Tibial artery (tissue), 4 donors: ENCODE results near the gene ANKS3.
"Not testable (repeated sequence)": the region's sequence is repeated elsewhere in the genome, so short reads cannot be mapped to it uniquely, and the experiment has no call there.

ENCODE experiments used
- DNase-seq, 2 donors: peaks; one replicate each; pipeline ENCODE4 v3.0.0-alpha.2; 2019
- H3K27ac ChIP-seq, 2 donors: fragments of 200-600 bp; sonication (generic) in 1 of 2; 1 replicate in 1 of 2; 2 replicates in 1 of 2; pipeline ENCODE4 v1.5.1; 2018 to 2019; ENCODE audit warnings: mild to moderate bottlenecking in 1 of 2
- H3K27me3 ChIP-seq, 2 donors: fragments of 200-600 bp; sonication (generic) in 1 of 2; one replicate each; pipeline versions ENCODE4 v1.5.1 to v1.6.0; 2016 to 2019
- H3K36me3 ChIP-seq, 3 donors: fragments of 200-600 bp; sonication (generic) in 2 of 3; one replicate each; pipeline ENCODE4 v1.5.1; 2016 to 2019; ENCODE audit warnings: mild to moderate bottlenecking in 2 of 3
- H3K4me1 ChIP-seq, 4 donors: fragments of 200-600 bp; sonication (generic) in 2 of 4; 1 replicate in 3 of 4; 2 replicates in 1 of 4; pipeline ENCODE4 v1.5.1; 2016 to 2019
- H3K4me3 ChIP-seq, 2 donors: fragments of 200-600 bp; sonication (generic) in 1 of 2; 1 replicate in 1 of 2; 2 replicates in 1 of 2; pipeline ENCODE4 v1.5.1; 2018 to 2019; ENCODE audit warnings: mild to moderate bottlenecking in 2 of 2
- H3K9me3 ChIP-seq, 3 donors: fragments of 200-600 bp; sonication (generic) in 1 of 3; one replicate each; pipeline ENCODE4 v1.5.1; 2016 to 2019
- CTCF ChIP-seq, 2 experiments: fragments of 200-600 bp in 1 of 2; fragments of 450-650 bp in 1 of 2; IDR thresholded peaks; one replicate each; pipeline ENCODE4 v1.5.1; 2017 to 2019; ENCODE audit warnings: antibody characterized with exemption in 2 of 2, mild to moderate bottlenecking in 1 of 2, moderate library complexity in 1 of 2
- intact Hi-C: fragments of 100-400 bp; cut with DNase I; formaldehyde crosslinking; loops from one replicate; pipeline ENCODE4 v1.15.0; 2023; ENCODE audit warnings: low total_unique reads

ANKS3 gene

GRCh38 chr16:4654011-4654963, 79.8 kb downstream of the ANKS3 start:
- peaks cover 50 to 89% (median 85%) of the 10 kb centered on the region in 3 donors for H3K36me3 ChIP-seq
- H3K4me3 ChIP-seq: no peak overlapping the region
- intact Hi-C loops: no loop called here
- no peaks in the 10 kb centered on the region for H3K9me3 ChIP-seq
- no peak for TF ChIP-seq CTCF (IDR thresholded peaks at IDR 0.05)
- no peaks in the 10 kb centered on the region for H3K27me3 ChIP-seq
- H3K27ac ChIP-seq: no peak overlapping the region
- H3K4me1 ChIP-seq: no peaks in the 10 kb centered on the region
- DNase-seq: no peak

- DNase-seq: no peak
- TF ChIP-seq CTCF (IDR thresholded peaks at IDR 0.05): no peak
- Histone ChIP-seq H3K27ac (no peak overlapping the region), H3K36me3 (peaks cover 50 to 77% (median 70%) of the 10 kb centered on the region in 3 donors), H3K9me3 (no peaks in the 10 kb centered on the region), H3K4me1 (no peaks in the 10 kb centered on the region), H3K27me3 (no peaks in the 10 kb centered on the region), H3K4me3 (no peak overlapping the region)
- intact Hi-C loops: no loop called here
These were observed 81.5 kb downstream of the ANKS3 start for GRCh38 chr16:4652561-4652960.

GRCh38 chr16:4651827-4652226, 82.2 kb downstream of the ANKS3 start:
- Histone ChIP-seq H3K4me3 (no peak overlapping the region), H3K27me3 (no peaks in the 10 kb centered on the region), H3K27ac (no peak overlapping the region), H3K36me3 (peaks cover 43 to 76% (median 64%) of the 10 kb centered on the region in 3 donors), H3K4me1 (no peaks in the 10 kb centered on the region), H3K9me3 (no peaks in the 10 kb centered on the region)
- intact Hi-C loops: no loop called here
- no peak for TF ChIP-seq CTCF (IDR thresholded peaks at IDR 0.05)
- DNase-seq: no peak

- peaks cover 39 to 72% (median 54%) of the 10 kb centered on the region in 3 donors for H3K36me3 ChIP-seq
- TF ChIP-seq CTCF (IDR thresholded peaks at IDR 0.05): peak; percentile 39 to 50
- H3K9me3 ChIP-seq, DNase-seq, H3K4me3 ChIP-seq, H3K27ac ChIP-seq, H3K27me3 ChIP-seq, H3K4me1 ChIP-seq, intact Hi-C loops: not testable (repeated sequence)
These were observed 83.5 kb downstream of the ANKS3 start for GRCh38 chr16:4650443-4651074.

GRCh38 chr16:4649744-4650442, 84.2 kb downstream of the ANKS3 start:
- Histone ChIP-seq H3K27me3 (no peaks in the 10 kb centered on the region), H3K4me3 (no peak overlapping the region), H3K36me3 (peaks cover 33 to 70% (median 47%) of the 10 kb centered on the region in 3 donors), H3K4me1 (no peaks in the 10 kb centered on the region), H3K9me3 (no peaks in the 10 kb centered on the region), H3K27ac (no peak overlapping the region)
- intact Hi-C loops: no loop called here
- no peak for DNase-seq
- TF ChIP-seq CTCF (IDR thresholded peaks at IDR 0.05): no peak
